HCT116 (cell line): Measurements from ENCODE around the gene RAB25. TPM values are rescaled to one million over a fixed set of nuclear protein-coding genes. Genes with fewer than 3 reads are reported as not detected.

Experiments
- ATAC-seq: fragments of 200-7000 bp; cut with Tn5 transposase; 2 replicates; pipeline ENCODE4 v1.9.1; 2020; ENCODE audit warnings: mild to moderate bottlenecking, moderate library complexity
- BruUV-seq: library from RNA; stranded (reverse); fragments of 400-500 nt; replicated peaks from 2 replicates; lab custom pipeline; 2021; lab: Mats Ljungman, UMichigan
- CTCF ChIA-PET: fragments of 300-600 bp; sonication (Branson Sonifier 250); formaldehyde crosslinking; loops from one replicate; lab custom pipeline; 2021; ENCODE audit warnings: antibody characterized with exemption; lab: Charles Lee
- POLR2A ChIA-PET: fragments of 300-600, 350-600 bp; sonication (Branson Sonifier 250); formaldehyde crosslinking; loops from one replicate; lab custom pipeline; 2021; ENCODE audit warnings: antibody characterized with exemption; lab: Charles Lee
- RAD21 ChIA-PET, 2 experiments: fragments of 300-600 bp; sonication (Branson Sonifier 250); formaldehyde crosslinking; loops; one replicate each; lab custom pipeline; 2023; ENCODE audit warnings: low total read pairs in 2 of 2; ENCODE audit not compliant: uncharacterized antibody in 2 of 2, unreplicated experiment in 2 of 2, low non-redundant PET in 1 of 2; lab: Charles Lee
- DNase-seq: peaks from one replicate; pipeline ENCODE4 v3.0.0-alpha.2; 2010; ENCODE audit warnings: low read depth, low spot score
- H2AFZ ChIP-seq: fragments of 200-600 bp; shearing (Covaris generic), sonication (generic); 2 replicates; pipeline ENCODE4 v1.6.1; 2017; ENCODE audit warnings: low read depth, mixed run types, mixed read lengths, antibody characterized with exemption, low read length; ENCODE audit not compliant: poor library complexity, severe bottlenecking
- H3K27ac ChIP-seq: 2 replicates; pipeline ENCODE4 v1.5.1; 2012; ENCODE audit warnings: low read depth, low read length
- H3K27me3 ChIP-seq: fragments of 200-600 bp; sonication (generic); 2 replicates; pipeline ENCODE4 v1.6.1; 2016; ENCODE audit warnings: mixed run types, low read length, mixed read lengths; ENCODE audit not compliant: insufficient read depth
- H3K36me3 ChIP-seq, 2 experiments: fragments of 200-500 bp in 1 of 2; fragments of 200-600 bp in 1 of 2; sonication (Bioruptor generic) in 1 of 2; sonication (generic) in 1 of 2; 2 replicates each; pipeline versions ENCODE4 v1.5.1 to v1.6.1; 2014 to 2016; ENCODE audit warnings: low read length in 2 of 2, inconsistent platforms in 1 of 2, mixed read lengths in 1 of 2, mixed run types in 1 of 2; ENCODE audit not compliant: insufficient read depth in 2 of 2, control insufficient read depth in 1 of 2
- H3K4me1 ChIP-seq, 2 experiments: fragments of 200-600 bp in 1 of 2; sonication (generic) in 1 of 2; 2 replicates each; pipeline versions ENCODE4 v1.5.1 to v1.6.1; 2012 to 2017; ENCODE audit warnings: low read length in 2 of 2, inconsistent platforms in 1 of 2, mild to moderate bottlenecking in 1 of 2, mixed read lengths in 1 of 2, mixed run types in 1 of 2, moderate library complexity in 1 of 2; ENCODE audit not compliant: insufficient read depth in 2 of 2, control insufficient read depth in 1 of 2
- H3K4me2 ChIP-seq: fragments of 200-600 bp; sonication (generic); 2 replicates; pipeline ENCODE4 v1.6.1; 2017; ENCODE audit warnings: mixed run types, low read length, mixed read lengths
- H3K4me3 ChIP-seq, 2 experiments: fragments of 200-600 bp in 1 of 2; sonication (generic) in 1 of 2; replicated peaks in 1 of 2; 2 replicates each; pipeline ENCODE4 v1.5.1; 2011 to 2016; ENCODE audit warnings: low read length in 2 of 2, control low read depth in 1 of 2, low read depth in 1 of 2, mild to moderate bottlenecking in 1 of 2, mixed read lengths in 1 of 2, mixed run types in 1 of 2
- H3K79me2 ChIP-seq: fragments of 200-600 bp; sonication (generic); 2 replicates; pipeline ENCODE4 v1.6.1; 2017; ENCODE audit warnings: mild to moderate bottlenecking, mixed run types, low read length, moderate library complexity, mixed read lengths; ENCODE audit not compliant: insufficient read depth
- H3K9ac ChIP-seq: fragments of 200-600 bp; sonication (generic); 2 replicates; pipeline ENCODE4 v1.6.1; 2016; ENCODE audit warnings: low read length, mixed read lengths
- H3K9me2 ChIP-seq: fragments of 200-600 bp; sonication (generic), shearing (Covaris generic); 2 replicates; pipeline ENCODE4 v1.6.1; 2017; ENCODE audit warnings: mixed run types, mild to moderate bottlenecking, moderate library complexity; ENCODE audit not compliant: insufficient read depth
- H3K9me3 ChIP-seq, 2 experiments: fragments of 200-500 bp in 1 of 2; fragments of 200-600 bp in 1 of 2; sonication (Bioruptor generic) in 1 of 2; sonication (generic) in 1 of 2; 2 replicates each; pipeline ENCODE4 v1.6.1; 2014 to 2017; ENCODE audit warnings: low read length in 2 of 2, mixed read lengths in 2 of 2, inconsistent platforms in 1 of 2, low read depth in 1 of 2, mild to moderate bottlenecking in 1 of 2, mixed run types in 1 of 2, moderate library complexity in 1 of 2; ENCODE audit not compliant: control insufficient read depth in 1 of 2, insufficient read depth in 1 of 2
- H4K20me1 ChIP-seq: fragments of 200-600 bp; sonication (generic), shearing (Covaris generic); 2 replicates; pipeline ENCODE4 v1.6.1; 2017; ENCODE audit warnings: mixed run types, mild to moderate bottlenecking, moderate library complexity; ENCODE audit not compliant: insufficient read depth
- CBX3 ChIP-seq: IDR thresholded peaks from 2 replicates; pipeline ENCODE4 v1.6.1; 2012; ENCODE audit warnings: low read depth
- CEBPB ChIP-seq: IDR thresholded peaks from 2 replicates; pipeline ENCODE4 v1.6.1; 2012; ENCODE audit warnings: low read depth
- EZH2 ChIP-seq: fragments of 200-600 bp; sonication (generic); IDR thresholded peaks from 2 replicates; pipeline ENCODE4 v1.6.1; 2017; ENCODE audit warnings: antibody characterized with exemption, mixed run types
- POLR2AphosphoS5 ChIP-seq: IDR thresholded peaks from 2 replicates; pipeline ENCODE4 v1.6.1; 2011; ENCODE audit warnings: mild to moderate bottlenecking, low read depth, low read length, moderate library complexity
- SIN3A ChIP-seq: IDR thresholded peaks from 2 replicates; pipeline ENCODE4 v1.6.1; 2012; ENCODE audit warnings: low read depth
- ZNF274 ChIP-seq: fragments of 200-500 bp; sonication (Bioruptor generic); IDR thresholded peaks from 2 replicates; pipeline ENCODE4 v1.6.1; 2014; ENCODE audit warnings: mild to moderate bottlenecking, low read depth, low read length, inconsistent platforms
- intact Hi-C: fragments of 100-400 bp; cut with micrococcal nuclease; formaldehyde crosslinking; loops from 2 replicates; pipeline ENCODE4 v1.10.0; 2022
- total RNA-seq: library from RNA; stranded (reverse); gene quantifications from one replicate; pipeline ENCODE4 v1.2.1, GENCODE V29; 2021; ENCODE audit not compliant: unreplicated experiment
- TF ChIP-seq, protein P1 (sequence below), 3 experiments: fragments of 200-600 bp in 1 of 3; sonication (generic) in 1 of 3; IDR thresholded peaks in 2 of 3; conservative IDR thresholded peaks in 1 of 3; 2 replicates each; pipeline ENCODE4 v1.5.1; 2012 to 2017; ENCODE audit warnings: low read depth in 2 of 3, low read length in 2 of 3, antibody characterized with exemption in 1 of 3, borderline replicate concordance in 1 of 3, control low read depth in 1 of 3, mild to moderate bottlenecking in 1 of 3, mixed read lengths in 1 of 3, mixed run types in 1 of 3, moderate library complexity in 1 of 3; ENCODE audit not compliant: insufficient read depth in 1 of 3
- TF ChIP-seq, protein P2 (sequence below): IDR thresholded peaks from 2 replicates; pipeline ENCODE4 v1.6.1; 2012

Gene RAB25
- total RNA-seq, 1 experiment from 2014 or later: 142 TPM

DNA sequence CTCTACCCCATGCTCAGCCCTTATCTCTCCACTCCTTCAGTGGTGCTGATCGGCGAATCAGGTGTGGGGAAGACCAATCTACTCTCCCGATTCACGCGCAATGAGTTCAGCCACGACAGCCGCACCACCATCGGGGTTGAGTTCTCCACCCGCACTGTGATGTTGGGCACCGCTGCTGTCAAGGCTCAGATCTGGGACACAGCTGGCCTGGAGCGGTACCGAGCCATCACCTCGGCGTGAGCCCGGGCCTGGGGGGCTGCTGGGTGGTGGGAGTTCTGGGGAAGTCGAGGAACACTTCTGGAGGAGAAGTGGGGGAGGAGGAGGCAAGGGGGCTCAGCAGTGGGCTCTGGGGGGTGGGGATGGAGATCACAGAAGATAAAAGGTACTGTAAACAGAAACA, 4.9 kb downstream of the RAB25 start:
- Histone ChIP-seq H3K27ac (no peak overlapping the region), H4K20me1 (no peaks in the 10 kb centered on the region), H3K4me3 (no peak overlapping the region), H2AFZ (no peak overlapping the region), H3K4me2 (no peak overlapping the region), H3K9ac (no peak overlapping the region), H3K9me2 (no peaks in the 10 kb centered on the region), H3K9me3 (no peaks in the 10 kb centered on the region), H3K4me1 (peaks cover 0 to 12% of the 10 kb centered on the region in 2 experiments; a peak in 1 of 4 replicates), H3K27me3 (no peaks in the 10 kb centered on the region), H3K36me3 (peaks cover 21 to 28% of the 10 kb centered on the region in 2 experiments), H3K79me2 (peaks cover 63% of the 10 kb centered on the region)
- RAD21 ChIA-PET: interaction anchor here (0.7 to 1.6 kb wide), 4 partner anchors 40 to 125 kb away, joined by 3 to 5 read pairs (median 3); no protein-coding TSS in a partner anchor
- intact Hi-C loops: loop anchor here (1.0 to 10.0 kb wide), 3 partner anchors 40 to 126 kb away; no protein-coding TSS in a partner anchor
- CTCF ChIA-PET: interaction anchor here (0.9 to 1.4 kb wide), 14 partner anchors 13 to 134 kb away, joined by 3 to 31 read pairs (median 6); partner anchors contain the start of genes LAMTOR2 and UBQLN4
- DNase-seq: no peak
- POLR2A ChIA-PET: interaction anchor here (1.0 kb wide), 1 partner anchor 12 kb away, joined by 4 read pairs; no protein-coding TSS in a partner anchor
- no peak for ATAC-seq
- BruUV-seq: no TSS peak
- TF ChIP-seq ZNF274 (no peak), POLR2AphosphoS5 (no peak), EZH2 (no peak), CEBPB (no peak), SIN3A (no peak), CBX3 (no peak)
- TF ChIP-seq, protein P1, sequence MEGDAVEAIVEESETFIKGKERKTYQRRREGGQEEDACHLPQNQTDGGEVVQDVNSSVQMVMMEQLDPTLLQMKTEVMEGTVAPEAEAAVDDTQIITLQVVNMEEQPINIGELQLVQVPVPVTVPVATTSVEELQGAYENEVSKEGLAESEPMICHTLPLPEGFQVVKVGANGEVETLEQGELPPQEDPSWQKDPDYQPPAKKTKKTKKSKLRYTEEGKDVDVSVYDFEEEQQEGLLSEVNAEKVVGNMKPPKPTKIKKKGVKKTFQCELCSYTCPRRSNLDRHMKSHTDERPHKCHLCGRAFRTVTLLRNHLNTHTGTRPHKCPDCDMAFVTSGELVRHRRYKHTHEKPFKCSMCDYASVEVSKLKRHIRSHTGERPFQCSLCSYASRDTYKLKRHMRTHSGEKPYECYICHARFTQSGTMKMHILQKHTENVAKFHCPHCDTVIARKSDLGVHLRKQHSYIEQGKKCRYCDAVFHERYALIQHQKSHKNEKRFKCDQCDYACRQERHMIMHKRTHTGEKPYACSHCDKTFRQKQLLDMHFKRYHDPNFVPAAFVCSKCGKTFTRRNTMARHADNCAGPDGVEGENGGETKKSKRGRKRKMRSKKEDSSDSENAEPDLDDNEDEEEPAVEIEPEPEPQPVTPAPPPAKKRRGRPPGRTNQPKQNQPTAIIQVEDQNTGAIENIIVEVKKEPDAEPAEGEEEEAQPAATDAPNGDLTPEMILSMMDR (IDR thresholded peaks at IDR 0.05 in 2 of 3, conservative IDR thresholded peaks at IDR 0.05 in 1 of 3; ENCODE audit: borderline replicate concordance in 1 of 3, insufficient read depth in 1 of 3, low read depth in 2 of 3, low read length in 2 of 3): no peak
- TF ChIP-seq, protein P2, sequence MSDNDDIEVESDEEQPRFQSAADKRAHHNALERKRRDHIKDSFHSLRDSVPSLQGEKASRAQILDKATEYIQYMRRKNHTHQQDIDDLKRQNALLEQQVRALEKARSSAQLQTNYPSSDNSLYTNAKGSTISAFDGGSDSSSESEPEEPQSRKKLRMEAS: no peak
